H1 (cell line): ENCODE data around the gene RIN1. TPM values are rescaled to one million over a fixed set of nuclear protein-coding genes. Genes with fewer than 3 reads are reported as not detected.

Source experiments
- CTCF ChIA-PET: fragments of 300-600 bp; sonication (Branson Sonifier 250); formaldehyde crosslinking; loops from one replicate; lab custom pipeline; 2021; ENCODE audit not compliant: partially characterized antibody; lab: Charles Lee
- POLR2A ChIA-PET: fragments of 300-600 bp; sonication (Branson Sonifier 250); formaldehyde crosslinking; loops from one replicate; lab custom pipeline; 2021; ENCODE audit warnings: inconsistent platforms; ENCODE audit not compliant: partially characterized antibody; lab: Charles Lee
- DNase-seq, 2 experiments: peaks; one replicate each; pipeline versions ENCODE4 v3.0.0 to v3.0.0-alpha.2; 2010 to 2022; ENCODE audit warnings: low spot score in 2 of 2, low read depth in 1 of 2, mixed read lengths in 1 of 2
- FAIRE-seq: peaks from 2 replicates; lab custom pipeline; 2011; peaks lifted over from hg19 to GRCh38; lab: Jason Lieb, UNC
- H2AFZ ChIP-seq: 2 replicates; pipeline ENCODE4 v1.8.1; 2012; ENCODE audit warnings: low read length, inconsistent platforms
- H2AK5ac ChIP-seq: 2 replicates; pipeline ENCODE4 v1.6.1; 2013; ENCODE audit warnings: low read depth, low read length
- H2BK120ac ChIP-seq: replicated peaks from 2 replicates; pipeline ENCODE3; 2013; ENCODE audit warnings: low read depth, low read length, inconsistent platforms
- H2BK12ac ChIP-seq: 2 replicates; pipeline ENCODE4 v1.6.1; 2013; ENCODE audit warnings: low read depth, low read length
- H2BK15ac ChIP-seq: 2 replicates; pipeline ENCODE4 v1.6.1; 2013; ENCODE audit warnings: low read length
- H2BK20ac ChIP-seq: 2 replicates; pipeline ENCODE4 v1.6.1; 2013; ENCODE audit warnings: low read length
- H2BK5ac ChIP-seq: 2 replicates; pipeline ENCODE4 v1.6.1; 2013; ENCODE audit warnings: low read depth, low read length
- H3K14ac ChIP-seq: 2 replicates; pipeline ENCODE4 v1.6.1; 2013; ENCODE audit warnings: inconsistent platforms; ENCODE audit not compliant: insufficient read length
- H3K18ac ChIP-seq: 2 replicates; pipeline ENCODE4 v1.6.1; 2013; ENCODE audit warnings: low read length; ENCODE audit errors: extremely low read depth
- H3K23ac ChIP-seq: 2 replicates; pipeline ENCODE4 v1.6.1; 2013; ENCODE audit warnings: inconsistent platforms; ENCODE audit not compliant: insufficient read length
- H3K23me2 ChIP-seq: 2 replicates; pipeline ENCODE4 v1.6.1; 2013; ENCODE audit warnings: low read depth, low read length
- H3K27ac ChIP-seq: 2 replicates; pipeline ENCODE4 v1.6.1; 2011; ENCODE audit warnings: low read depth, low read length, inconsistent platforms
- H3K27me3 ChIP-seq, 4 experiments: replicated peaks in 1 of 4; 1 replicate in 1 of 4; 2 replicates in 3 of 4; pipeline versions ENCODE4 v1.6.1 to v1.8.1; 2011 to 2013; ENCODE audit warnings: low read length in 3 of 4, mild to moderate bottlenecking in 3 of 4, inconsistent platforms in 2 of 4, mixed read lengths in 2 of 4, moderate library complexity in 1 of 4; ENCODE audit not compliant: control insufficient read depth in 3 of 4, insufficient read depth in 3 of 4; ENCODE audit errors: extremely low read depth in 1 of 4
- H3K36me3 ChIP-seq, 4 experiments: 2 replicates each; pipeline versions ENCODE4 v1.6.1 to v1.8.1; 2011 to 2013; ENCODE audit warnings: mild to moderate bottlenecking in 4 of 4, low read length in 3 of 4, moderate library complexity in 2 of 4, control low read depth in 1 of 4, inconsistent platforms in 1 of 4; ENCODE audit not compliant: insufficient read depth in 4 of 4, control insufficient read depth in 2 of 4
- H3K4ac ChIP-seq: replicated peaks from 2 replicates; pipeline ENCODE3; 2013; ENCODE audit warnings: low read length, low read depth, mixed read lengths, inconsistent platforms; ENCODE audit not compliant: insufficient read length
- H3K4me1 ChIP-seq, 4 experiments: replicated peaks in 1 of 4; 1 replicate in 1 of 4; 2 replicates in 3 of 4; pipeline versions ENCODE4 v1.6.1 to v1.8.1; 2011 to 2013; ENCODE audit warnings: low read length in 3 of 4, inconsistent platforms in 2 of 4, mixed read lengths in 1 of 4; ENCODE audit not compliant: insufficient read depth in 4 of 4, control insufficient read depth in 3 of 4
- H3K4me2 ChIP-seq, 2 experiments: 2 replicates each; pipeline versions ENCODE4 v1.6.1 to v1.8.1; 2011 to 2013; ENCODE audit warnings: low read depth in 2 of 2, low read length in 2 of 2, control low read depth in 1 of 2, inconsistent platforms in 1 of 2, mild to moderate bottlenecking in 1 of 2; ENCODE audit not compliant: insufficient read depth in 1 of 2
- H3K4me3 ChIP-seq, 4 experiments: fragments of 200-600, 300-600 bp in 1 of 4; sonication (generic), shearing (Covaris generic), sonication (Bioruptor Twin) in 1 of 4; 2 replicates each; pipeline versions ENCODE4 v1.5.1 to v1.8.1; 2011 to 2016; ENCODE audit warnings: low read length in 4 of 4, low read depth in 3 of 4, control low read depth in 2 of 4, inconsistent platforms in 2 of 4, mild to moderate bottlenecking in 2 of 4, mixed read lengths in 1 of 4, moderate library complexity in 1 of 4; ENCODE audit not compliant: insufficient read depth in 2 of 4; ENCODE audit errors: extremely low read depth in 1 of 4
- H3K56ac ChIP-seq: replicated peaks from 2 replicates; pipeline ENCODE3; 2013; ENCODE audit warnings: low read depth, mild to moderate bottlenecking, mixed read lengths, low read length, inconsistent platforms; ENCODE audit not compliant: insufficient read length
- H3K79me1 ChIP-seq: 2 replicates; pipeline ENCODE4 v1.6.1; 2013; ENCODE audit warnings: low read depth, low read length, control low read depth
- H3K79me2 ChIP-seq, 2 experiments: 2 replicates each; pipeline versions ENCODE4 v1.6.1 to v1.8.1; 2012 to 2013; ENCODE audit warnings: low read length in 2 of 2, mild to moderate bottlenecking in 2 of 2, inconsistent platforms in 1 of 2; ENCODE audit not compliant: insufficient read depth in 2 of 2, control insufficient read depth in 1 of 2
- H3K9ac ChIP-seq, 4 experiments: replicated peaks in 1 of 4; 1 replicate in 1 of 4; 2 replicates in 3 of 4; pipeline versions ENCODE4 v1.6.1 to v1.8.1; 2011 to 2013; ENCODE audit warnings: low read depth in 3 of 4, low read length in 3 of 4, control low read depth in 2 of 4, mild to moderate bottlenecking in 2 of 4, moderate library complexity in 2 of 4, inconsistent platforms in 1 of 4; ENCODE audit errors: extremely low read depth in 1 of 4
- H3K9me3 ChIP-seq, 2 experiments: 2 replicates each; pipeline versions ENCODE4 v1.6.1 to v1.8.1; 2012 to 2013; ENCODE audit warnings: mild to moderate bottlenecking in 2 of 2, moderate library complexity in 2 of 2, control low read depth in 1 of 2, inconsistent platforms in 1 of 2, low read depth in 1 of 2, low read length in 1 of 2, mixed read lengths in 1 of 2; ENCODE audit not compliant: insufficient read depth in 2 of 2
- H4K20me1 ChIP-seq, 2 experiments: replicated peaks in 1 of 2; 2 replicates each; pipeline versions ENCODE3 to v1.8.1; 2011 to 2013; ENCODE audit warnings: inconsistent platforms in 2 of 2, low read length in 2 of 2, mild to moderate bottlenecking in 1 of 2; ENCODE audit not compliant: insufficient read depth in 2 of 2, control insufficient read depth in 1 of 2
- H4K5ac ChIP-seq: 2 replicates; pipeline ENCODE4 v1.6.1; 2013; ENCODE audit warnings: low read length, low read depth, mixed read lengths, inconsistent platforms; ENCODE audit not compliant: insufficient read length
- H4K8ac ChIP-seq: 2 replicates; pipeline ENCODE4 v1.8.0; 2013; ENCODE audit warnings: mild to moderate bottlenecking, moderate library complexity, low read length, inconsistent platforms; ENCODE audit not compliant: insufficient read depth; ENCODE audit errors: extremely low read depth
- H4K91ac ChIP-seq: replicated peaks from 2 replicates; pipeline ENCODE3; 2013; ENCODE audit warnings: low read length, mixed read lengths, inconsistent platforms; ENCODE audit not compliant: insufficient read length
- BACH1 ChIP-seq: IDR thresholded peaks from 2 replicates; pipeline ENCODE4 v1.6.1; 2012; ENCODE audit warnings: low read length, improper control_type of control experiment
- CHD1 ChIP-seq: IDR thresholded peaks from 2 replicates; pipeline ENCODE4 v1.6.1; 2012; ENCODE audit warnings: low read depth, low read length, improper control_type of control experiment
- CREB1 ChIP-seq: IDR thresholded peaks from 2 replicates; pipeline ENCODE4 v1.6.1; 2012; ENCODE audit warnings: inconsistent platforms
- HDAC6 ChIP-seq: IDR thresholded peaks from one replicate; pipeline ENCODE4 v1.7.1; 2012; ENCODE audit warnings: low read depth, mild to moderate bottlenecking, inconsistent platforms, low read length, moderate library complexity
- JUN ChIP-seq: IDR thresholded peaks from 2 replicates; pipeline ENCODE4 v1.6.1; 2011; ENCODE audit warnings: low read depth, mild to moderate bottlenecking, improper control_type of control experiment, low read length
- KDM5A ChIP-seq: fragments of 200-600 bp; IDR thresholded peaks from 2 replicates; pipeline ENCODE4 v1.7.1; 2012; ENCODE audit warnings: mild to moderate bottlenecking, low read length, inconsistent platforms, mixed read lengths
- NRF1 ChIP-seq: IDR thresholded peaks from 2 replicates; pipeline ENCODE4 v1.6.1; 2011; ENCODE audit warnings: mild to moderate bottlenecking, low read depth, low read length, improper control_type of control experiment
- POU5F1 ChIP-seq: IDR thresholded peaks from 2 replicates; pipeline ENCODE4 v1.6.1; 2011; ENCODE audit warnings: low read depth, mild to moderate bottlenecking, low read length, moderate library complexity
- RAD21 ChIP-seq, 2 experiments: IDR thresholded peaks in 1 of 2; conservative IDR thresholded peaks in 1 of 2; 2 replicates each; pipeline ENCODE4 v1.6.1; 2011; ENCODE audit warnings: low read depth in 2 of 2, low read length in 2 of 2, improper control_type of control experiment in 1 of 2, inconsistent platforms in 1 of 2, mild to moderate bottlenecking in 1 of 2, moderate library complexity in 1 of 2
- SAP30 ChIP-seq: fragments of 300-600 bp; sonication (generic); IDR thresholded peaks from 2 replicates; pipeline ENCODE4 v1.7.1; 2012; ENCODE audit warnings: low read length, moderate library complexity, mild to moderate bottlenecking, inconsistent platforms; ENCODE audit not compliant: insufficient read depth, insufficient replicate concordance
- ZNF274 ChIP-seq: IDR thresholded peaks from 2 replicates; pipeline ENCODE4 v1.7.0; 2012; ENCODE audit warnings: low read length, borderline replicate concordance; ENCODE audit errors: extremely low read depth
- WGBS, 2 experiments: shearing (Covaris generic) in 1 of 2; methylation state at CpG; one replicate each; pipeline versions ENCODE4 v1.1.6 to v1.1.7; 2013 to 2015; ENCODE audit warnings: low lambda C conversion rate in 2 of 2, mixed read lengths in 2 of 2, inconsistent platforms in 1 of 2, low coverage in 1 of 2, missing lambda C conversion rate in 1 of 2; ENCODE audit not compliant: insufficient replicate concordance in 2 of 2, insufficient coverage in 1 of 2, insufficient read length in 1 of 2; ENCODE audit errors: extremely low coverage in 1 of 2, missing lambda C conversion rate in 1 of 2; 5-methylcytosine and 5-hydroxymethylcytosine counted together
- polyA plus RNA-seq, 7 experiments: library from polyadenylated mRNA; depleted of rRNA in 3 of 7; stranded (reverse) in 5 of 7; unstranded in 2 of 7; fragments of >200 nt in 5 of 7; fragments of 200-250 nt in 2 of 7; gene quantifications; 1 replicate in 5 of 7; 2 replicates in 1 of 7; 4 replicates in 1 of 7; pipeline versions ENCODE4 v1.2.1 to v1.2.3, GENCODE V29; 2011 to 2013; ENCODE audit warnings: missing spikeins in 2 of 7, mixed read lengths in 2 of 7
- total RNA-seq: library from RNA; stranded (reverse); fragmentation: NEBNext Ultra II Directional; extraction: Animal tissue kit (Norgen Biotek cat#: 25700); gene quantifications from 2 replicates; pipeline ENCODE4 v1.2.1, GENCODE V29; 2021

RIN1 gene
- total and polyA plus RNA-seq, 2 of the 8 experiments (the other 6 are each of a cell fraction or from before 2014, with no cell fraction given) = 2.5 to 5.4 TPM

DNA sequence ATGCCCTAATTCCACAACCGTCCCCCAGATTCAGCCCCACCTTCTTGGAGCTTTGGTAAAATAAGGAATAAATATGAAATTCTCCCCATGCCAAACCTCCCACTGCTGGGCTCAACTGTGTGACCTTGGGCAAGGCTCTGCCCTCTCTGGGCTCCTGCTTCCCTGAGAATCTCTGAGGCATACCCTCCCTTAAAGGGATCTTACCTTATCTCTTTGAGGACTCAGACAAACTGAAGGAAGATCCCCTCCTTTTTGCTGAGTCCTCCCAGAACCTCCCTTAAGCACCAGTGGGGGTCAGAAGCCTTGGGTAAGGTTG lies 22.1 kb downstream of the RIN1 start:
- H2BK12ac ChIP-seq = peak overlapping the region; percentile 71; the same call in 1 of the 2 replicates
- H3K9me3 ChIP-seq = no peaks in the 10 kb centered on the region
- FAIRE-seq (no peak), DNase-seq (no peak)
- H3K4ac ChIP-seq = no peak overlapping the region
- POLR2A ChIA-PET = interaction anchor here (1.7 to 2.5 kb wide), 3 partner anchors 8 to 25 kb away, joined by 6 to 10 read pairs (median 7); partner anchors contain the start of gene YIF1A
- H2BK5ac ChIP-seq = no peak overlapping the region
- peaks cover 8% of the 10 kb centered on the region for H3K23me2 ChIP-seq
- no peak overlapping the region for H4K8ac ChIP-seq
- no peak overlapping the region for H3K9ac ChIP-seq
- no peak overlapping the region for H2AFZ ChIP-seq
- H4K91ac ChIP-seq = no peak overlapping the region
- no peak overlapping the region for H2BK15ac ChIP-seq
- WGBS, 2 experiments = 64% methylated on average over 1 of the region's 1 CpG; no CpG with 5 or more reads in 1 of the 2 experiments
- peaks cover 12 to 33% (median 22%) of the 10 kb centered on the region in 4 experiments for H3K4me1 ChIP-seq
- H3K18ac ChIP-seq = peak overlapping the region; percentile 38; the same call in 1 of the 2 replicates
- H3K79me1 ChIP-seq = no peaks in the 10 kb centered on the region
- H3K23ac ChIP-seq = no peak overlapping the region
- H3K56ac ChIP-seq = no peak overlapping the region
- H3K27me3 ChIP-seq = peaks cover 0 to 3% (median 1%) of the 10 kb centered on the region in 4 experiments; a peak in 2 of 7 replicates
- H3K36me3 ChIP-seq = no peaks in the 10 kb centered on the region
- no peak overlapping the region for H4K5ac ChIP-seq
- no peak overlapping the region for H2BK120ac ChIP-seq
- CTCF ChIA-PET = interaction anchor here (0.9 to 11.7 kb wide), 9 partner anchors 8 to 72 kb away, joined by 3 to 242 read pairs (median 27); partner anchors contain the start of genes B4GAT1 and RIN1
- peak overlapping the region; percentile 48 to 88; a peak in 3 of 4 replicates for H3K4me2 ChIP-seq
- H3K14ac ChIP-seq = no peak overlapping the region
- peak overlapping the region in 1 of 4 experiments; percentile 70; a peak in 2 of 8 replicates for H3K4me3 ChIP-seq
- H3K27ac ChIP-seq = no peak overlapping the region
- no peaks in the 10 kb centered on the region for H3K79me2 ChIP-seq
- H4K20me1 ChIP-seq = no peaks in the 10 kb centered on the region
- H2AK5ac ChIP-seq = no peak overlapping the region
- H2BK20ac ChIP-seq = no peak overlapping the region
- TF ChIP-seq CHD1 = no peak
- no peak for TF ChIP-seq JUN
- TF ChIP-seq CREB1 = no peak
- TF ChIP-seq NRF1 = no peak
- TF ChIP-seq POU5F1 = no peak
- TF ChIP-seq RAD21 (IDR thresholded peaks at IDR 0.05 in 1 of 2, conservative IDR thresholded peaks at IDR 0.05 in 1 of 2; ENCODE audit: low read depth in 2 of 2, low read length in 2 of 2) = no peak
- TF ChIP-seq BACH1 = no peak
- TF ChIP-seq HDAC6 = no peak
- TF ChIP-seq ZNF274 = no peak
- TF ChIP-seq SAP30 = no peak
- TF ChIP-seq KDM5A = no peak
- TF ChIP-seq, all 59 proteins: peak for 0
